HUDEP-2 (cell line): ENCODE data around the gene LHFPL3.
A peak's percentile ranks its signal among the peaks of the same experiment; 100 is the strongest.

Experiments
- DNase-seq, 76 experiments: peaks; one replicate each; lab custom pipeline; 2025; ENCODE audit not compliant: unreplicated experiment in 76 of 76; lab: John Stamatoyannopoulos, UW

Gene LHFPL3

DNA sequence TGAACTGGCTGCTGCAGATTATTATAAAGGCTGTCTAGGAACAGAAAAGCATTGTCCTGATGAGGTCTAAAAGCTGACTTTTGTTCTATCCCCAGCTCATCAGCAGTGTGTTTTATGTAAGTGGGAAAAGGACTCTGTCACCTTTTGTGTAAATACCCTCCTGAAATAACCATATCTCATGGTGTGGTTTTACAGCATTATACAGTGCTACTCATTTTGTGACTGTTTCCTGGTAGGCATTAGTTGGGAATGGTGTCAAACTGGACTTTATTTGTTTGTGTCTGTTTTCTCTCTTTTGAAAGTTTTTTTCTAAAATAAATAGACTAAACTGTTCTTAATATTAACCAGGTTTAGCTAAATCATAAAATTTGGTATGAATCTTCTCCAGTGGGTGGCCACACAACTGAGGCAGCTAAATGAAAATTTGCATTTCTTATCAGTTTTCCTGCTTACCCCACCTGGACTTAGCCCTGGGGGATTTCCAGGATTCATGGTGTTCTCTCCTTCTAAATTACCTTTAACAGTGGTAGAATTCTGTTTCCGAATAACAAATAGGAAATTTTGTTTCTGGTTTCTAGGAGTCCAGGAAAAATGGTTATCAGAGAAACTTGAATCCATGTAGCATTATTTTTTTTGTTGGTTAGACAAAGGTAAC, 140.9 kb downstream of the LHFPL3 start:
- DNase-seq, result no peak

DNA sequence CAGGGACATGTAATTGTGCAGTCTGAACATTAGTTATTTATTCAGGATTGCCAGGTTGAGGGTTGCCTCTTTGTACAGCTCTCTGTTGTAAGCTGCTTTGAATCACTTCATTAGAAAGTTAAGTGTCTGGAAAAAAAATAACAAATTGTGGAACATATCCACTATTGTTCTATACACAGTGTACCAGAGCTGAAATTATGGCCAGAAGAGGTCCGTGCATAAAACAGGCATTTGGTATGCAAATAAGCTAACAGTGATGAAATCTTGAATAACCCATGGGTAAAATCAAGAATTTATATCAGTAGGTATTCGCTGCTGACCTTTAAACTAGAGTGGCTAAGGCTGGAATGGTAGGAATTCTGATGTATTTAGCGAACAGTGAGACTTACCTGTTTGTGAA, 152.1 kb downstream of the LHFPL3 start:
- DNase-seq, result no peak

DNA sequence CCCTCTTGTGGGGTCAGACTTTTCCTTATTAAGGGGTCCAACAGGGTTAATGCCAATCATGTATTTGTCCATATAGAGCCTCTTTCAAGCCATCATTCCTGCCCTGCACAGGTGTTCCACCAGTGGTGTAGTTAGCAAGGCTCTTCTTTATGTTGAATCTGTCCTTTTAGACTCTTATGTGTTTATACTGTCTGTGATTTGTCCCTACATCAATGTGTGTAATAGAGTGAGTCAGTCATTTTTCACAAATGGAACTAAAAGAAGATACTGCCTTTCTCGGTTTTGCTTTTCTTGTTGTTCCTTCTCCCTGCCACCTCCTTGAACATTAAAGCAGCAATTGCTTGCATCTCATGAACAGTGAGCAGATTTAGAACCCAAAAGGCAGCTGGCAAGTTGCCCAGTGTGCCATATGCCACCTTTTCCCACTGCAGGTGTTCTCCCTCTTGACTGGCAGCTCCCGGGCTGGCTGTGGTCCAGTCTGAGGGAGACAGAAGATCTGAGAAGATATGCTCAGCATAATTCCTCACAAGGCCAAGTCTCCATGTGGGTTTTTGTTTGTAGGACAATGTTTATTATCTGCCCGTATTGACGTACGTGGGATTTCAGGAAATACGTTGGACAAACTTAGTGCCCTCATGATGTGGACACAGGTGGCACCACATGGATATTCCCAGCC, 154.1 kb downstream of the LHFPL3 start:
- no peak for DNase-seq

DNA sequence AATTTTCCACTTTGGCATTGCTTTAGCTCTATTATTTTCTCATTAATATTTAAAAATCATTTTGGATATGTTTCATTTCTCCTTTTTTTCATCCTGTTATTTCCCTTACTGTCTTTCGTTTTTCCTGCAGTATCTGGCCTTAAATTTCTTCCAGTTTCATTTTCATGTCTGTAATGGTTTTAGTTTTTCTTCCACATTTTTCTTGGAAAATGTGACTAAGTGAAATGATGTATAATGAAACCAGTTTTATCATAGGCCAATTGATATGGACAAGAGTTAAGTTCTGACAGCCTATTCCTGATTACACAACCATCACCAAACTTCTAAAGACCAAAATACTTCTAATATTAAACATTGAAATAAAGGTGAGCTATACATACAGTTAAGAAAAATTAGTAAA, 158.5 kb downstream of the LHFPL3 start:
- no peak for DNase-seq

DNA sequence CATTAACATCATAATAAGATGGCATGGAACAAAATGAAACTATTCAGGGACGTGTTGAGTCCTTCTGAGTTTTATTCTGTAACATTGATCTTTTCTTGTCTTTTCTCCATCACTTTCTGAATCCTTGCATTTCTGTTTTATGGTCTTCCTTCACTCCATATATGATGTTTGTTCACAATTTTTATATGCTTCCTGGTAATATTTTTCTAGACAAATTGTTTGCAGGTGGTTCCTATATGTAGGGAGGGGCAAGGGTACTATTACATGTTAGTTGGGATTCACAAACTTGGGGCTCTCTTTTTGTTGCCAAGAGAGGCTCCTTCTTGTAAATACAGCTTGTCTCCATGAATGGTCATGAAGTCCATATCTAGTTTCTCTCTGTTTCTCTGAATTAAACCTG, 159.2 kb downstream of the LHFPL3 start:
- no peak for DNase-seq

DNA sequence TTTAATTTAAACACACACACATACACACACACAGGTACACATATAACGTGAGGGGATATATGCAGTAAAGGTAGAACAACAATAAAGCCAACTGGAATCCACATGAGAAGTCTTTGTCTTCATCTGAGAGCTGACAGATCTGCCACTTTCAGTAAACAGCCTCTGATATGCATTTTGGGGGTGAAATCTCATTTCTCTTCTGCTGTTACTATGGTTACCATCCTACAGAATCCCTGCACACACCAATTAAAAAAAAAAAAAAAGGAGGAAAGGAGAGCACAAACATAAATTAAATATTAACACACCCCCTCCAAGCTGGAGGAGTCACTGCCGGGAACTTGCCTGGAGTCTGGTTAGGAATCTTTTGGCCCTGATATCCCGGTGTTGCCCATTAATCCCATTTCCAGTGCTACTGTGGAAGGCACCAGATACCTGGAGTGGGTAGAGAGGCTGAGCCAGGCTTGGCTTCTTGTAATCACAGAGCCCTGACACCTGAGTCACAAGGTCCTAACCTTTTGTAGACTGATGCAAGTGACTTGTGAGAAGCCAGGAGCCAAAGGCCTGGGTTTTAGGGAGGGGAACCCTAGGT, 169.1 kb downstream of the LHFPL3 start:
- DNase-seq, result no peak

DNA sequence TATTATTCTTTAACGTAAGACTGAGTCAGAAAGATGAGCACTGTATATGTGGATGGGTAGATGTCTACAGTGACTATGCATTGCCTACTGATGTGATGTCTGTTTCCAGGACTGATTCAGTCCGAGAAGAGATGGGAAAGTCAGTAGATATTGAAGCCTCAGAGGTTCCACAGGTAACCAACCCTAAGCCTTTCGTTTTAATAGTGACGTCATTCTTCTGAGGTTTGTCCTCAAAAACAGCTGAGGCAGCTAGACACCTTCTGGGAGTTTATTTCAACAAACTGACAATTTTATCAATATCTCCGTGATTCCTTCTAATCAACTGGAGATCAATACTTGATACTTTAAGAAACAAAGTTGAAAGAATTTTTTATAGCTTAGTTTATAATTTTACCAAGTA, 171.6 kb downstream of the LHFPL3 start:
- no peak for DNase-seq

DNA sequence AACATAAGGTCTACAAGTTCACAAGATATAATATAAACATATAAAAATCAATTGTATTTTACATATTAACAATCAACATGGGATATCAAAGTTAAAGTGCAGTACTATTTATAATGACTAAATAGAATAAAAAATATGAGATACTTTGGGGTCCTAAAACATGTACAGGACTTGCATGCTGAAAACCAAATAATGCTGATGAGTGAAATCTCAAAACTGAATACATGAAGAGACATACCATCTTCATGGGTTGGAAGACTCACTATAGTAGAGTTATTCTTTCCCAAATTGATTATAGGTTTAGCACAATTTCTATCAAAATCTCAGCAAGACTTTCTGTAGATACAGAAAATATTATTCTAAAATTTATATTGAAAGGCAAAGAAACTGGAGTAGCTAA, 181.5 kb downstream of the LHFPL3 start:
- no peak for DNase-seq

DNA sequence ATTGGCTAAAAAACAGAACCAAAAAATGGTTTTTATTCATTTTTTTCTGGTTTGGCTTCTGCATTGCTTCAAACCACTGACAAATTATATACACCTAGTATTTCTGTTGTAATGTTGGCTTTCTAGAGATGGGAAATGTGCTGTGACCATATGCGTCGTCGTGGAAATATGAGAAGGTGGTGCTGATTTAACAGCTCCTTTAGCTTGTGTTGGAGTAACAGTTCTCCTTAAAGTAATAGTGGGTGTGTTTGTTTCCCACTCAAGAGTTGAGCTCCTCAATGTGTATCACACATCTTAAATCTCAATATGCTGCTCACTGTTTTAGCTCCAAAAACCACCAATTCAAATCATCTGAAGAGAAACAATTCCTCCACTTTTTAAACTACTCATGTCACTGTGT, 196.4 kb downstream of the LHFPL3 start:
- DNase-seq, result no peak

DNA sequence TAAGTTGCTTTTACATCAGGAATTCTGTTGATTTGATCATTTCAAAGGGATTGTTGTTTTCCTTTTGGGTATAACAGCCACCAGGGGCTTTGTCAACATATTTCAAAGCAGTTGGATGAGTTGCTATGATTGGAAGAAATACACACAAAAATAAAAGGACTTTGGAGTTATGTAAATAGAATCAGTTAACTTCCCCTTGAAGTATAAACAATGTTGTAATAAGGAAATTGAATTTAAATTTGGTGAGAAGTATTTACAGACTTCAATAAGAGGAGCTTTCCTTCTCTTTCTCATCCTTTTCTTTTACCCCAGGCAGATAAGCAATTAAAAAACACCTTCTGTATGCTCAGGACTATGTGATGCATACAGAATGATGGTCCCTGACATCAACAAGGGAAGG, 199.7 kb downstream of the LHFPL3 start:
- DNase-seq, result no peak

DNA sequence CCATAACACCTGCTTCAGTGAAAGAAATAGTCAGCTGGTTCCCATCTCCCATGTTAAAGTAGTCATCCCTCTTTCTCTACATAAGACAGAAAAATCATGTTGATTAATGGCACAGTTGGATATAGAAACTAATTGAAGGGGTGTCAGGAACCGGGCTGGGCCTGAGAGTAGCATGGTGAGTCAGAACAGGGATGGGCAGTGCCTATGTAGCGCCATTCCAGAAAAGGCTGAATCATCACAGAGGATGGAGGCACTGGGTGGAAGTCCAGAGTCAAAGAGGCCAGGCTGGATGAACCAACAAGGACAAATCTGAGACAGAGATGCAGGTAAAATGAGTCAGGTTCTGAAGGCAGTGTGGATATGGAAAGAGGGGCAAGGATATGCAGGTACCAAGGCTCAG, 201.2 kb downstream of the LHFPL3 start:
- no peak for DNase-seq

DNA sequence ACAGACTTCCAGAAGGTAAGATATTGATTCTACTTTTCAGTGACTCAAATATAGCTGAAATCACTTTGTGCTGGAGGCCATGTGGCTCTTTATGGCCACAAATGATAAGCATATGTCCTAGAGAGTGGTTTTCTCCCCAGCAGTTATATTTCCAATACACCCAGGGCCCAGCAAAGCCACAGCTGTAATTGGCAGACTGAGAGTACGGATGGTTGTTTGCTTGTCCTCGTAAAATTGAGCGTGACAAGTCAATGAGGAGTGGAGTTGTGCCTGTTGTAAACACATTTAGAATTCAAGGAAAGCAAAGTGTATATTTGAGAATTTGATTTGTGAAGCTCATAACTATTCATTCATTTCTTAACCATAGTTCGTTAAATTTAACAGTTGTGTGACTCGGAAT, 201.8 kb downstream of the LHFPL3 start:
- no peak for DNase-seq

DNA sequence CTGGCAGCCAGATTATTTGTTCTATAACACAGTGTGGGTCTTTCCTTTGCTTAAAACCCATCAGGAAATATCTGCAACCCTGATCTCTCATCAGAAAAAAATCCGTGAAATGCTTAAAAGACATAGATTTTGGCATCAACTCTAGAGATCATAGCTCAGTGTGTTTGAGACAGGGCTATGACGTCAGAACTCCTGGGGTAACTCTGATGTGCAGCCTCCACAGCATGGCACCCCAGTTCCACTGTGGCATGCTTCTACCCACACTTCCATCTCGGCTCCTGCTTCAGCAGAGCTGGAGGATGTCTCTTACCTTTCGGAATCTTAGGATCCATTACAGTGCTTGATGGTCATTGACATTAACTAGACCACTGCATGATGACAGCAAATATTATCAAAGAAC, 205.7 kb downstream of the LHFPL3 start:
- DNase-seq, result no peak

DNA sequence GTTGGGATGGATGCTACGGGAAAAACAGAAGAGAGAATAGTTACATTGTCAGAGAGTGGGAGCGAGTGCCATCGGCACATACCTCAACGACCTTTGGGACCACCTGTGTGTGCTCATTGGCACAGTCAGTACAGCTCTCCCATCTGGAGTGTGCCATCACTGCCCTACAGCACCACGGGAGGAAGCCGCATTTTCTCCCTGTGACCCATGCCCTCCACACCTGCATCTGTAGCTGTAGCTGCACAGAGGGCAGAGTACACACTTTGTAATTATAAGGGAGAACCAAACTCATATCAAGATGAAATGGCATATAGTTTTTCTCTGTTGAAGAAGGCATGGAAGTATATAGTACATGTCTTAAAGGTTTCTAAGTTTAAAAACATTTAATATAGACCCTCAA, 207.4 kb downstream of the LHFPL3 start:
- no peak for DNase-seq

DNA sequence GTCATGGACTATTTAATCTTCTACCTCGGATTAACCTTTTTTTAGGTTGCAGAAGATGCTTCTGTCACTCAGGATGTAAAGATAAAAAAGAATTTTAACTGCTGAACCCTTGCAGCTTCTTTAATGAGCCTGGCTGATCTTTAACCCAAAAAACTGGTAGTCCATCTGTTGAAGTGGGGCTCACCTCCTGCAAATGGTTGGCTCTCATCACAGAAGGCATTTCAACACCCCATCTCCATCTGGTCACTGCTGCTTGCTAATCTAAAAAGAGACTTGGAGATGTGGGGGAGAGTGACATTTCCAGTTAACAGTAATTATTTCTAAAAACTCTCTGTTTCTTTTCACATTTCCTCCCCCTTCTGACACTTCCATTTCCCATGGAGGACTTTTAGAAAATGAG, 208.6 kb downstream of the LHFPL3 start:
- DNase-seq, result no peak

DNA sequence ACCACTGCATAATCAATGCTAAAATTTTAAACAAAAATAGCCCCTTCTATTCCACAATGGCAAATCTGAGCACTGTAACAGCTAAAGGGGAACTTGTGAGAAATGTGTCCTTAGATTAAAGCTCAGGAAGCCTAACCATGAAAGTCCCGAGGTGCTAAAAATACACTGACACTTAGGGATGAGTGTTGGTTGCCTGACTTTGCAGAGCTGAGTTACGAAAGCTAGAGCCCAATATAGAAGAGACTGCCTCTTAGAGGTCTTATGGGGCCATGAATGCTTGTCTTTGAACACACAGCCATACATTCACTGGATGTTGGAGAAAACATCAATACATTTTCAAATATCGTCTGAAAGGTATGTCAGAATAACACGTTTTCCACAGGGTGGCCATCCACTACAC, 209.7 kb downstream of the LHFPL3 start:
- no peak for DNase-seq

DNA sequence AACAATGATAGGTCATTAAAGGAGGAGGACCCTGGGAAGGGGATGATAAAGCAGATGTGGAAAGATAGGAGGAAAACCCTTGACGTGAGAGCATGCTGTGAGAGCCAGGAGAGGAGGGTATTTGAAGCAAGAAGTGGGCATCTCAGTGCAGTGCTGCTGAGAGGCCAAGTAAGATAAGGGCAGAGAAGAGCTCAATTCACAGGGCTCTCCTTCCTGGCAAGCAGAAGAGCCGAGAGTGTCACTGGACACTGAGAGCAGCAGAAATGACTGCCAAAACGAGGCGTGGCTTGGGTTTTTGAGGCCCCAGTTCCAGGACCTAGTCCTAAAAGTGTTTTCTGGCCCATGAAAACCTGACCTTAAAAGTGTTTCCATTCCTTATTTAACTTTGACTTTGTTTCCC, 213.5 kb downstream of the LHFPL3 start:
- no peak for DNase-seq

DNA sequence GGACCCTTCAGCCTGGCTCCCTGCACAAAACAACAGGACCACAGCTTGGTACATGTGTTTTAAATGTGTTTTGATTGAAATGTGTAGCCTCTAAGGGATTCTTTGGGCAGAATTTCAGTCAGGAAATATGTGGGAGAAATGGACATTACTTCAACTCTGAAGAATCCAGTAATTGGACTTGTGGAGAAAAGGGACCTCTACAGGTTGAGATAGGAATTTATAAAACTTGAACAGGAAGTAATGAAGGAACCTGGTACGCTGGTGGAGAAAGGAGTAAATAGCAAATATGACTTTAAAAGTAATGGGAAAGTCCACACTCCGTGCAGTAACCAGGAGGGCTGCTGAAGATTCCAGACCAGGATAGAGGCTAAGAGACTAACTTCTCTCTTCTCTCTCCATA, 220.5 kb downstream of the LHFPL3 start:
- DNase-seq, result peak in 2 of 76 experiments; percentile 0 to 19

DNA sequence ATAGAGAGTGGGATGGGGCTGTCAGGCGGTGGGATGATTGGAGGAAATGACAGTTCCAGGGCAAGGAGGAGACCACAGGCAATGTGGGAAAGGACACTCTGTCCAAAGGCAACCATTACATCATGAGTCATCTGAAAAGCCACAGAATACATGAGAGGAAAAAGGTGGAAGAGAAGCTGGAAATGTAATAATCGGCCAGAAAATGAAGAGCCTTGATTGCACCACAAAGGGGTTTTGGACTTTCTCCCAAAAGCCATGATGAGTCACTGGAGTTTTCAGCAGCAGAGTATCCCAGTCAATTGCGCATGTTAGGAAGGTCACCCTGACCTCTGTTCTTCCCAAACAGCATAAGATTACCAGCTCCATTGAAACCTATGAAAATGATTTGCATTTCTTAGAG, 222.0 kb downstream of the LHFPL3 start:
- no peak for DNase-seq

DNA sequence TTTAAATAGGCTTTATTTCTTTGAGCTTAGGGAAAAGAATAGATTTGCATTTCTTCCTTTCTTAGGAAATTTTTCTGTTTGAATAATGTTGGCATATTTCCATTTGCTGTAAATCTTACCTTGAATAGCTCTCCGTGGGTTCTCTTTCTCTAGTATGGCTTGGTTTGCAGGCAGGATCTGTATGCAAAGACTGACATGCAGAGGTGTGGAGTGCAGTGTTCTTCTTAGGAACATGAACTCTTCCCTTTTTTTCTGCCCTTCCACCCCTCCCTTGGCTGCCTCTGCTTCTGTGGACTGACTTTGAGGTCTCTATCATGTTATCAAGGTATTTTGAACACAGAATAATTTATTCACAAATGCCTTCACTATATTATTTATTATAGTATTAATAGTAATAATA, 222.8 kb downstream of the LHFPL3 start:
- no peak for DNase-seq

DNA sequence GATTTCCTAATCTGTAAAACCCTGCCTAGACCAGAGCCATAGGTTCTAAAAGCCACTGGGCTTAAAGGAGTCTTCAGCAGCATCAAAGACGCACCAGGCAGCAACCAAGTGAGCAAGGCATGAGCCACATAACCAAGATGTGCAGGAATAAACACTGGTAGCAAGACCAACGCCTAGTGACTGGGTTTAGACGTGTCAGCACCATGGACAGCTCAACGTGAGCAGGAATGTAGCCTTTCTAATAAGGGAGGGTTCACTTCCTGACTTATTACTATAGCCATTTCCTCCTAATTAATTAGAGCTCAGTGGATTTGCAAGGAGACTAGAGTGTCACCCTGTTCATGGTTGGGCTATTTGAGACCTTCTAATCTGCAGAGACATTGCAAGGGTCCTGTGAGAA, 223.7 kb downstream of the LHFPL3 start:
- peak in 45 of 76 experiments; percentile 0 to 60 (median 19) for DNase-seq

DNA sequence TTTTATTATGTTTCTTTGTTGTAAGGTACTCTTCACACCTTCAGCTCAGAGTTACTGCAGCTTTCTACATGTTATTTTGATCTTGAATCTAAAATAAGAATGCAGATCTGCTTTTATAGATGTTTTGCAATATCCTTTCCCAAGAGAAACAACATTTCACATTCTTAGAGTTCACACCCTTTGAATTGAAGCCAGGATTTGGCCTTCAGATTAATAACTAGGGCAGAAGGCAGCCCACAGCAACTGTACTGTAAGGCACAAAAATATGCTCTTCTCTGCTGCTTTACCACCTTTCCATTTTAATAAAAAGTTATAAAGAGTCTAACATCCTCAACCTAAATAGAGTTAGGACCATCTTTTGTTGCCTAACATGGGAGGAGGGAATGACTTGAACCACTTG, 224.7 kb downstream of the LHFPL3 start:
- no peak for DNase-seq
